SU-DHL-6 (cell line): ENCODE results near the gene RAPGEF6.

Experiments used
- H2AFZ ChIP-seq: fragments of 200-600 bp; sonication (generic); 2 replicates; pipeline ENCODE4 v1.6.1; 2014; ENCODE audit warnings: low read depth, mild to moderate bottlenecking, moderate library complexity, mixed read lengths, antibody characterized with exemption, low read length; ENCODE audit not compliant: severe bottlenecking
- H3F3A ChIP-seq: fragments of 200-600 bp; shearing (Covaris generic); 2 replicates; pipeline ENCODE4 v1.6.0; 2016; ENCODE audit warnings: antibody characterized with exemption, mild to moderate bottlenecking; ENCODE audit not compliant: insufficient read depth
- H3K27ac ChIP-seq: fragments of 200-600 bp; sonication (generic); 2 replicates; pipeline ENCODE4 v1.5.1; 2016; ENCODE audit warnings: low read depth, mild to moderate bottlenecking, low read length, moderate library complexity, mixed read lengths
- H3K27me3 ChIP-seq: fragments of 200-600 bp; sonication (generic), shearing (Covaris generic); 2 replicates; pipeline ENCODE4 v1.6.0; 2014; ENCODE audit warnings: mild to moderate bottlenecking, low read length
- H3K36me3 ChIP-seq: fragments of 200-600 bp; sonication (generic); 2 replicates; pipeline ENCODE4 v1.6.1; 2014; ENCODE audit warnings: mild to moderate bottlenecking, low read length, mixed read lengths
- H3K4me2 ChIP-seq: fragments of 300-600, 200-600 bp; shearing (Covaris generic), sonication (generic); 2 replicates; pipeline ENCODE4 v1.6.0; 2014; ENCODE audit warnings: low read length, low read depth, mild to moderate bottlenecking; ENCODE audit not compliant: poor library complexity, severe bottlenecking
- H3K4me3 ChIP-seq: fragments of 200-600 bp; sonication (generic); 2 replicates; pipeline ENCODE4 v1.5.1; 2014; ENCODE audit warnings: antibody characterized with exemption, low read length, mild to moderate bottlenecking, mixed read lengths; ENCODE audit not compliant: insufficient read depth, poor library complexity, severe bottlenecking
- H3K79me2 ChIP-seq: fragments of 200-600 bp; sonication (generic); 2 replicates; pipeline ENCODE4 v1.6.1; 2014; ENCODE audit warnings: mild to moderate bottlenecking, low read length, moderate library complexity; ENCODE audit not compliant: insufficient read depth
- H3K9ac ChIP-seq: fragments of 200-600 bp; sonication (generic); 2 replicates; pipeline ENCODE4 v1.7.0; 2014; ENCODE audit warnings: mild to moderate bottlenecking, low read length
- H3K9me2 ChIP-seq: fragments of 200-600 bp; sonication (generic); replicated peaks from 2 replicates; pipeline ENCODE4 v1.6.1; 2014; ENCODE audit warnings: low read length; ENCODE audit not compliant: insufficient read depth
- H3K9me3 ChIP-seq: fragments of 200-600 bp; sonication (generic); 2 replicates; pipeline ENCODE4 v1.6.1; 2014; ENCODE audit warnings: low read length, mixed read lengths; ENCODE audit not compliant: insufficient read depth
- H4K20me1 ChIP-seq: fragments of 200-600 bp; sonication (generic); 2 replicates; pipeline ENCODE4 v1.6.1; 2014; ENCODE audit warnings: low read depth, mild to moderate bottlenecking, antibody characterized with exemption, low read length, moderate library complexity, mixed read lengths
- CTCF ChIP-seq: fragments of 200-600 bp; sonication (generic); IDR thresholded peaks from one replicate; pipeline ENCODE4 v1.5.1; 2017; ENCODE audit warnings: antibody characterized with exemption, mild to moderate bottlenecking, low read length, moderate library complexity; ENCODE audit not compliant: insufficient read depth, poor library complexity, severe bottlenecking
- EZH2phosphoT487 ChIP-seq: fragments of 200-600 bp; sonication (generic), shearing (Covaris generic); conservative IDR thresholded peaks from 2 replicates; pipeline ENCODE4 v1.6.1; 2018; ENCODE audit warnings: mild to moderate bottlenecking, antibody characterized with exemption, low read length, moderate library complexity, mixed read lengths

Gene RAPGEF6

DNA sequence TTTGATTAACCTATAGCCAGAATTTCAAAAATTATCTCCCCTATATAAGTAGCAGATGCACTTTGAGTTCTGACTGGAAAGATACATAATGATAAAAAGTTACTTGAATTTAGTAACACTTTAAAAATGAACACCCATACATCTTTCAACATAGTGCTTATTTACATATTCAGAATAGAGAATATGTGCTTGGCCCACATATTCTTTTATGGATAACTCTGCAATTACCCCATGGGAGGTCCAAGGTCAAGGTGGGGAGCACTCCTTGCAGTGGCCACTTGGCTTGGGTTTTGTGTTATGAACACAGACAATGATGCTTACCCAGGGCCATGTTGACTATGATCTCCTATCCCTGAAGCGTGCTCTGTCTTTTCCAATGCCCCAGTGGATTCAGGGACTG is 201.9 kb downstream of the RAPGEF6 start:
- no peaks in the 10 kb centered on the region for H3K27me3 ChIP-seq
- no peak overlapping the region for H3K4me3 ChIP-seq
- no peak overlapping the region for H3K9ac ChIP-seq
- H3F3A ChIP-seq: no peaks in the 10 kb centered on the region
- TF ChIP-seq EZH2phosphoT487: no peak
- TF ChIP-seq CTCF: no peak
- 0 out of 2 replicates have a peak, but pooled peaks cover 6% of the 10 kb centered on the region for H4K20me1 ChIP-seq
- H3K36me3 ChIP-seq: peaks cover 45% of the 10 kb centered on the region
- no peaks in the 10 kb centered on the region for H3K9me2 ChIP-seq
- no peaks in the 10 kb centered on the region; the same call in 1 of the 2 replicates for H3K79me2 ChIP-seq
- no peaks in the 10 kb centered on the region for H3K9me3 ChIP-seq
- H3K27ac ChIP-seq: no peak overlapping the region
- H2AFZ ChIP-seq: no peak overlapping the region
- no peak overlapping the region for H3K4me2 ChIP-seq

GRCh38 chr5:131431794-131432193 is 203.2 kb downstream of the RAPGEF6 start:
- Histone ChIP-seq H3K4me3 (no peak overlapping the region), H3K36me3 (peaks cover 43% of the 10 kb centered on the region), H3F3A (no peaks in the 10 kb centered on the region), H3K27ac (no peak overlapping the region), H3K9me2 (no peaks in the 10 kb centered on the region), H3K4me2 (no peak overlapping the region), H3K79me2 (no peaks in the 10 kb centered on the region; the same call in 1 of the 2 replicates), H4K20me1 (0 out of 2 replicates have a peak, but pooled peaks cover 6% of the 10 kb centered on the region), H2AFZ (no peak overlapping the region), H3K27me3 (no peaks in the 10 kb centered on the region), H3K9me3 (no peaks in the 10 kb centered on the region), H3K9ac (no peak overlapping the region)
- TF ChIP-seq CTCF (no peak), EZH2phosphoT487 (no peak)

DNA sequence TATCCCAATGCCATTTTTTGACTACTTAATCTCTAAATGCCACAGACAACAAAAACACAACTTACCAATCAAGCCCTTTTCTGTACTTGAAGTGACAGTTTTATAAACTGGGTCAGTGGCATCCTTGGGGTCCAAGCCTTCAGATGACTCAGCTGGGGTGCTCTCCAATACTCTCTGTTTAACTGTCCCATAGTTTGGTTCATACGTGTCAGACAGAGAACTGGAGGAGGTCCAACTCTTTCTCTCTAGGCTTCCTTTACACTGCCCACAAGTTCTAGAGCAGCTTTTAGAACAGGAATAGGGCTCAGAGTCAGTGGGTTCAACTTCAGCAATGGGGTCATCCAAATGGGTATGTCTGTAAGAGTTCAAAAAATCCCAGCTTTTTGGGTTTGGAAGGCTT is 204.2 kb downstream of the RAPGEF6 start:
- TF ChIP-seq EZH2phosphoT487: no peak
- TF ChIP-seq CTCF: no peak
- Histone ChIP-seq H3K36me3 (peaks cover 42% of the 10 kb centered on the region), H3K9me3 (no peaks in the 10 kb centered on the region)

More for the DNA sequence above, 204.2 kb downstream of the RAPGEF6 start:
- Histone ChIP-seq H4K20me1 (0 out of 2 replicates have a peak, but pooled peaks cover 3% of the 10 kb centered on the region), H3K9me2 (no peaks in the 10 kb centered on the region), H3F3A (no peaks in the 10 kb centered on the region), H3K79me2 (no peaks in the 10 kb centered on the region; the same call in 1 of the 2 replicates), H3K4me3 (no peak overlapping the region), H3K27ac (no peak overlapping the region), H3K4me2 (no peak overlapping the region), H2AFZ (no peak overlapping the region), H3K9ac (no peak overlapping the region), H3K27me3 (no peaks in the 10 kb centered on the region)
